Stimulated activated CD4-positive, alpha-beta T cell treated with anti-CD3 and anti-CD28 coated beads, Interleukin-15, amount 100 ng/mL, for 1 hour (primary cell): ENCODE measurements around the gene CA14.
"Not testable (repeated sequence)": the region's sequence is repeated elsewhere in the genome, so short reads cannot be mapped to it uniquely, and the experiment has no call there.

ENCODE experiments used
- DNase-seq, 2 donors: peaks; one replicate each; pipeline ENCODE4 v3.0.0-alpha.2; 2020; ENCODE audit warnings: low read depth in 1 of 2, low spot score in 1 of 2

Gene CA14

GRCh38 chr1:150235852-150236613 is 21.5 kb upstream of the CA14 start, which contains the start of gene ANP32E:
Gene ANP32E, minus strand, starts transcription at chr1:150236112. Its CDS starts 326 bp downstream, at chr1:150235786.
- peak; percentile 78 to 90 for DNase-seq

DNA sequence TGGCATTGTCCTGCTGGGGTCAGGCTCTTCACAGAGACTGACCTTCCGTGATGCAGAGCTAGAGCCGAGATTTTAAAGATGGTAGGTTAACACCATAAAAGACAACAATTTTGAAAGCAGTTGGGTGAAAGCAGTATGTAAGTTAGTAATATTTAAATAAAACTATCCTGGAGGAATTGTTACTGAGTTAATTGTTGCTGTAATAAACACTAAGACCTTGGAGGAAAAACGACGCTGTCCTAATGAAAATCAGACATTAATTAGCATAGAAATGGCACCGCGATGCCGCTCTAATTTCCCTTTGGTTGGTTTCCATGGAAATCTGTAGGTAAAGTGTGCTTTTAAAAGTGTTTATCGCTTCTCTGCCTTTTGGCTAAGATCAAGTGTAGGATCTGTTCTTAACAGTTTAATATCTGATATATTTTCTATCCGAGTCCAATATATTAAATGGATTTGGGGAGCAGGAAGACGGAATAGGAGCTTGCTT is 20.9 kb upstream of the CA14 start:
- DNase-seq: no peak

GRCh38 chr1:150237176-150237575 is 20.4 kb upstream of the CA14 start:
- DNase-seq: not testable (repeated sequence)

DNA sequence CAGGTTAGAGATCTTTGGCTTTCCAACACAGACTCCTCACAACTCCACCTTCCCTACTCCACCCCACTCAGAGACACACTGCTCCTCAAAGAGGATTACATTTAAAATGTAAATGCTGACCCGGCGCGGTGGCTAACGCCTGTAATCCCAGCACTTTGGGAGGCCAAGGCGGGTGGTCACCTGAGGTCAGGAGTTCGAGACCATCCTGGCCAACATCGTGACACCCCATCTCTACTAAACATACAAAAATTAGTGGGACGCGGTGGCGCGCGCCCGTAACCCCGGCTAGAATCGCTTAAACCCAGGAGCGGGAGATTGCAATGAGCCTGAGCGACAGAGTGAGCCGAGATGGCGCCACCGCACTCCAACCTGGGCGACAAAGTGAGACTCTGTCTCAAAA is 19.8 kb upstream of the CA14 start:
- DNase-seq: no peak

DNA sequence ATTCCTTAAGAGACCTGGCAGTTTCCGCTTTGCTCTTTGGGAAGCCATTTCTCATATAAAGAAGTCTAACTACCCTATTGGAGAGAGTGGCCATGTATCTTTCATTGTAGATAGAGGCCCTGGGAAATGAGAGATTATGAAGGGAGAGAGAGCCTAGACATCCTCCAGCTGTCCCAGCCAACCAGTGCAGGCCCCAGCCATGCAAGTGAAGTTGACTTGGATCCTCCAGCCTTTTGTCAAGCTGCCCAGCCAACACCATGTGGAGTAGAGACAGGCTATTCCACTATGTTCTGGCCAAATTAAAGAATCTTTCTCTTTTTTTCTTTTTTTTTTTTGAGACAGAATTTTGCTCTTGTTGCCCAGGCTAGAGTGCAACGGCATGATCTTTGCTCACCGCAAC is 14.6 kb upstream of the CA14 start:
- DNase-seq: no peak

DNA sequence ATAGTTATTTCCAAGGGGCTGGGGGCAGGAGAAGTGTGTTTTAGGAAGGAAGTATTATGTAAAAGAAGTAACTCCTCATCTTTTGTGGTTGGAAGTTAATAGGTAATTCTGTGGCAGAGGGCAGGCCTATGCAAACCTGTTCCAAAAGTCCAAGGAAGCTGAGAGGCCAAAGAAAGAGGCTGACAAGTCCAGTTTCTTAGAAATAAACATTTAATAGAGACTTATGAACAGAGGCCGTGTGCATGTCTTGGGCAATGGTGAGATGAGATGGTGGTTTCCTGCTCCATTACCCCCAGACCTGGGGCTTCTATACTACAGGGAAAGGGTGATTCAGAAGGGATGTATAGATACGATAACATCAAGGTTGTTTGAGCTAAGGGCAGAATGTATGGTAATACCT is 7.6 kb upstream of the CA14 start:
- DNase-seq: no peak

DNA sequence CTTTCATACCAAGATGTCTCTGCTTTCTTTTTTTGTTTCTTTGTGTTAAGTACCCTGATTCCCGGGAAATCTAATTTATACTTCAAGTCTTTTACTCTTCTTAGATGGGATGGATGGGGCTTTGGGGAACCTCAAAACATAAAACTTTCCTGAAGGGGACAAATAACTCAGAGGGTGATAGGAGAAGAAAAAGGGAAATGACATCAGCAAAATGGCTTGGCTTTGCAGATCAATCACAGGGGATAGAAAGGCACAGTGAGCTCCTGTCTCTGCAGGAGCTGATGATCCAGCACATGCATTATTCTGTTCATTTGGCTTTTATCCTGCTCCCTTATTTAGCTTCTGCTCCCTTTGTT is 1.4 kb upstream of the CA14 start:
- no peak for DNase-seq

DNA sequence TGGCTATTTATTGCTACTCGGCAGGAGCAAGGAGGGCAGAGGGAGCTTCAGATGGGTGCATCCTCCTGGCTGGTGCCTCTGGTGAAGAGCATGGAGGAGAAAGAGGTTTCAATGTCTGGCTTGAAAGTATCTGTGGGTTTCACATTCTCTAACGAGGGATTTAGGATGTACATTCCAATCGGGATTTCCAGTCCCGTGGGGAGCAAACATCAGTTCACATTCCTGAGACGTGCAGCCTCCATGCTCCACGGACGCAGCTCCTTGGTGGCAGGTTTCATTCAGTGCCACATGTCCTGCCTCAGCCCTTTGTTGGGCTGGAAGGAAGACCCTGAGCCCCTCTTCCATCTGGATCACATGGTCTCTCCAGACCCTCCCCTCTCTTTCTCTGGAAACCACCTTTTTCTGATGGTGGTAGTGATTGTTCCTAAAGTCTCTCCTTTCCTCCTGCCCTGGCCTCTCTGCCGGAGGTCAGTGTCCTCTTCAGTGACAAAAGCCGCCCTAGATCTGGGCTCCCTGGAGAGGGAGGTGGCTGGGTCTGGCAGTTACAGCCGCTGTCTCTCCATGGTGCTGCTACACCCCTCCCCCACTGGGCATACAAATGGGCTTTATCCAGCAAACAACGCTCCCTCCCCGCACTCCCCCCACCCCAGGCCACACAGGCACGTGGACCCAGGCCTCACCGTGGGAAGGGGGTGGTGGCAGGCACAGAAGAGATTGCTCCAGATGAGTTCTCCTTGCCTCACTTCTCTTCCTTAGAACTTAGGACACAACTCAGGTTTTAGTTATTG is 826 bp upstream of the CA14 start:
- no peak for DNase-seq

GRCh38 chr1:150259217-150259616 is 1.6 kb downstream of the CA14 start:
- no peak for DNase-seq

- no peak for DNase-seq
Observed at GRCh38 chr1:150259758-150260669, 2.4 kb downstream of the CA14 start.

GRCh38 chr1:150261367-150261766 is 3.8 kb downstream of the CA14 start:
- DNase-seq: no peak

DNA sequence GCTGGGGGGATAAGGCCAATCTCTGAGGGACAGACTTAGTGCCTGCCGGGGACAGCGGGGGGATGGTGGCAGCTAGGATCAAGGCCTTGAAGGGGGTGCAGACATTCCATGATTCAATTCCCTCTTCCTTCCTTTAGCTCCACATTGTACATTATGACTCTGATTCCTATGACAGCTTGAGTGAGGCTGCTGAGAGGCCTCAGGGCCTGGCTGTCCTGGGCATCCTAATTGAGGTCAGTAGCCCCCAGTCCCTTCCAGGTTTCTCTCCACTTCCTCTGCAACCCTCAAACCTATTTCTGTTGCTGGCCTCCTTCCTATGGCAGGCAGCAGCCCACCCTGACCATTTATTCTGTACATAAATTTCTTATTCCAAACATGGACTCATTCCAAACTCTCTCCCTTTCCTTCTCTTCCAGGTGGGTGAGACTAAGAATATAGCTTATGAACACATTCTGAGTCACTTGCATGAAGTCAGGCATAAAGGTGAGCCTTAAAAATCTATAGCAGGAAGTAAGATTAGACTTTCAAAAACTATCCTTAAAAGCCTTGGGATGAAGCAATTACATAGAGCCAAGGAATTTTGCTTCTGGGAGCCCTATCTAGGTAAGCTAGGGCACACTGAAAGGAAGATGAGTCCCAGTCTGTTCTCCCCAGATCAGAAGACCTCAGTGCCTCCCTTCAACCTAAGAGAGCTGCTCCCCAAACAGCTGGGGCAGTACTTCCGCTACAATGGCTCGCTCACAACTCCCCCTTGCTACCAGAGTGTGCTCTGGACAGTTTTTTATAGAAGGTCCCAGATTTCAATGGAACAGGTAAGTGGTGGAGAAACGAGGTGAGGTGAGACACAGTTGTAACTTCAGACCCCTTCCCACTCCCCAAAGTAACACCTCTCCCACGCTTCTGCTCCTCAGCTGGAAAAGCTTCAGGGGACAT is 5.1 kb downstream of the CA14 start:
- no peak for DNase-seq

DNA sequence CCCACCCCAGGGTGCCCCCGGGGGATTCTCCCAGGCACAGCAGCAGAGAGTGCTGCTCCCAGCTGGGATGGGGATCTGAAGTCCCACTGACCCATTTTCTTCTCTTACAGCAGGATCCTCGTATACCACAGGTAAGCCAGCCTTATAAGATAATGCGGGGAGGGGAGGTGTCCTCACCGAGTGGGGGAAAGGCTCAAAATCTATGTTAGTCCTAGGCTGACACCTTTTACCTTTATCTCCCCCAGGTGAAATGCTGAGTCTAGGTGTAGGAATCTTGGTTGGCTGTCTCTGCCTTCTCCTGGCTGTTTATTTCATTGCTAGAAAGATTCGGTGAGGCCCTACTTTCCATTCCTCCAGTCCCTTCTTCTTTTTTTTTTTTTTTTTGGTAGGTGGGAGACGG is 6.0 kb downstream of the CA14 start:
- no peak for DNase-seq

DNA sequence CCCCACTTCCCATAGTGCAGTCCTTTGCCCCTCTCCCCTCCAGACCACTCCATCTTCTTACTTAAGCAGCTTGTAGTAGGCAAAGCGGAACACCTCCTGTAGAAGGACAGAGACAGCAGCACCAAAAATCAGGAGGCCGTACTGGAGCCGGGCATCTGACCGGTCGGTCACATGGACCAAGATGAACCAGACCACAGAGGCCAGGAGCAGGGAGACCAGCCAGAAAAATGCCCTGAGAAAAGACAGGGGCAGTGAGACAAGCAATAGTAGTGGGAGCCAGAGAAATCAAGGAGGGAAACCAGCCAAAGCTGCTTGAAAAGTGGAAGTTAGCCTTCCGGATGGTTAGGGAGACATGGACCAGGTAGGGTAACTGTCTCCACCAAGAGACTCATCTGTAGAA is 10.3 kb downstream of the CA14 start:
- no peak for DNase-seq

DNA sequence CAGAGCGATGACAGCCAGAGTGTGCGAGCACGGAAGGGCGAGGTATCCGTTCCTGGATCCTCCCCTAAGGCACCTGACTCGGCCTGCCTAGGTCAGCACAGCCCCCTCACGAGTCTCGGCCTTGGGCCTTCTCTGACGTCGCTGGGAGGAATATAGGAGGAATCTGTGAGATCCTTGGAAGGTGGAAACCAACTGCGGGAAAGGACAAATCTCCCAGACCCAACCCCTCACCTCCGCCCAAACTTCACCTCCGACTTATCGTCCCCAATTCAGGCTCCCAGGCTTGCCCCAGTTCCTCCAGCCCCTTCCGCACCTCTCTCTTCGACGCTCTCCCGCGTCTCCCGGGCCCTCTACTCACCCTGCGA is 10.7 kb downstream of the CA14 start:
- peak in 1 of 2 donors; percentile 9 for DNase-seq

- DNase-seq: peak; percentile 79 to 84
Observed at GRCh38 chr1:150268705-150269403, 11.3 kb downstream of the CA14 start, which contains the start of gene APH1A. Gene APH1A, minus strand, starts transcription at chr1:150269016. Its CDS starts 206 bp downstream, at chr1:150268810.

GRCh38 chr1:150269451-150269850 is 11.9 kb downstream of the CA14 start:
- DNase-seq: no peak

- no peak for DNase-seq
Observed at GRCh38 chr1:150271291-150271959, 13.9 kb downstream of the CA14 start.

GRCh38 chr1:150273311-150273710 is 15.7 kb downstream of the CA14 start:
- DNase-seq: no peak
